GM18507 (cell line): ENCODE data around the gene AURKAIP1.
"Not testable (repeated sequence)": the region's sequence is repeated elsewhere in the genome, so short reads cannot be mapped to it uniquely, and the experiment has no call there.

Experiments used
- DNase-seq: peaks from one replicate; pipeline ENCODE4 v3.0.0; 2011; ENCODE audit warnings: low read depth; ENCODE audit not compliant: insufficient read length; ENCODE audit errors: extremely low spot score
- FAIRE-seq: peaks from 2 replicates; lab custom pipeline; 2011; peaks lifted over from hg19 to GRCh38; lab: Jason Lieb, UNC

Gene AURKAIP1

GRCh38 chr1:1391225-1391624 is 16.2 kb upstream of the AURKAIP1 start:
- DNase-seq (no peak), FAIRE-seq (no peak)

DNA sequence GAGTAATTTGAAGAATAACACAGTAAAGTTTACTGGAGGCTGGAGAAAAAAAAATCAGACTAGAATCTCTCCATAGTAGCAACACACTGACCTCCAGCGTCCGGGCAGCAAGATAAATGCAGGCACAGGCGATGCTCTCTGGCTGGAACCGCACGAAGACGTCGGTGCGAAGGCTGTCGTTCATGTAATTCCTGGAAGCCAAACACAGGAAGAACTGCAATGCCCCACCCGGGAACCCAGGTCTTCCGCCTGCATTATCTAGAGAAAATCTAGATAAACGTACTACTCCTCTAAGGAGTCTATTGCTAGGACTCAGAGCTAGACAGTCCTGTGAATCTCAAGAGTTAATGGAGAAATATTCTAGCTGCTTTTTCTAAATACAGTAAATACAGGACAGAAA is 15.7 kb upstream of the AURKAIP1 start:
- FAIRE-seq (no peak), DNase-seq (no peak)

- DNase-seq = no peak
- FAIRE-seq = no peak
Observed at GRCh38 chr1:1388078-1388472, 13.1 kb upstream of the AURKAIP1 start.

DNA sequence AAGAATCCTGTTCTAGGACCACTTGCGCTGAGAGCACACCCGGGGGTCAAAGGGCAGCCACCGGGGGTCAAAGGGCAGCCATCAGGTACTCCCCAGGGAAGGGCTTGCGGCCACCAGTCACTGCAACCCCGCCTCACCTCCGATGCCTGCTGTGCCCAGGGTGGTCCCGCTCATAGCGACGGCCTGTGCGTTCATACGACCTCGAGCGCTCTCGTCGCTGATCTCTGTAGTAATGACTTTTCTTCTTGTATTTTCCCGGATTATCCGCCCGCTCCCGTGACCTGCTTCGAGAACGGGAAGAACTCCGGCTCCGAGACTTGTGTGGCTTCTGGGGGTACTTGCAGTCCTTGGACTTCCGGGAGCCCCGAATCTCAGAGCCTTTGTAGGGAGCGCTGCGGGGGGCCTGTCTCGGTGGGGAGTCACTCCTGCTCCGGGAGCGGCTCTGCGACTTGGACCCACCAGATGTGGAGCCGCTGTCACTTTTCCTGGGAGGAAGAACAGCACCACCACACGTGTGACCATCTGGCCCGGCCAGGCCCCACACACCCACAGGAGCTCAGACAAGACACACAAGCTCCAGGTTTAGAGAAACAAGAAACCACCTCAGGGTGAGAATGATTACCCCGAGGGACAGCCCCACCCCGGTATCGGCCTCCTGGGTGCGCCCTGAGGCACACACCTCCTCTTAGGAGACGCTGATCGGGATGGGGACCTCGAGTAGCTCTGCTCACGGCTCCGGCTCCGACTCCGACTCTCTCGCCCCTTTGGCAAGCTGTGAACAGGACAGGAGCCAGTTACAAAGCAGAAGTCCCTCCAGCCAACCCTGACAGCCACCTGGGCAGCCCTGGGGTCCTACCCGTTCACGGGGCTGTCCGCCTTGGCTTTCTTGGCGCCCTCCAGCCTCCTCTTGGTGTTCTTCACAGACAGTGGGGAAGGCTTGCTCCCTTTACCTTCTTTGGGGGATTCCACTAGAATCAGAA is 12.4 kb upstream of the AURKAIP1 start:
- FAIRE-seq (no peak), DNase-seq (no peak)

- no peak for DNase-seq
- FAIRE-seq = no peak
Observed at GRCh38 chr1:1385931-1386330, 10.9 kb upstream of the AURKAIP1 start.

- not testable (repeated sequence) for FAIRE-seq, DNase-seq
Observed at GRCh38 chr1:1385339-1385738, 10.3 kb upstream of the AURKAIP1 start.

DNA sequence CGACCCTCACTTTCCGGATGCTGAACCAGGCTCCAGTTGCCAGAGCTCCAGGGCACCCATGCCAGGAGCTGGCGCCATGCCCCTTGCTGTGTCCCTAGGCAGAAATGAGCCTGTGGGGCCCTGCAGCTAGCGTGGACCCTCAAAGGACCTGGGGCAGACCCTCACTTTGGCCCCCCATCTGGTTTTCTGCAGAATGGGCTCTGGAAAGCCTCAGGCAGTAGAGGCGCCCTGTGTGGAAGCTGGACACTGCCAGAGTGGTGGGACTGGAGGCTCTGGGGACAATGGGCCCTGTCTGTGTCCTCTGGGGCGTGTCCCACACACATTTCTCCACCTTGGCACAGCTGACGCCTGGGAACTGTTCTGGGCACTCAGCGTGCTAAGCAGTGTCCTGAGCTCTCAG is 6.3 kb upstream of the AURKAIP1 start:
- FAIRE-seq = no peak
- no peak for DNase-seq

- FAIRE-seq (no peak), DNase-seq (no peak)
Observed at GRCh38 chr1:1380860-1381259, 5.9 kb upstream of the AURKAIP1 start.

DNA sequence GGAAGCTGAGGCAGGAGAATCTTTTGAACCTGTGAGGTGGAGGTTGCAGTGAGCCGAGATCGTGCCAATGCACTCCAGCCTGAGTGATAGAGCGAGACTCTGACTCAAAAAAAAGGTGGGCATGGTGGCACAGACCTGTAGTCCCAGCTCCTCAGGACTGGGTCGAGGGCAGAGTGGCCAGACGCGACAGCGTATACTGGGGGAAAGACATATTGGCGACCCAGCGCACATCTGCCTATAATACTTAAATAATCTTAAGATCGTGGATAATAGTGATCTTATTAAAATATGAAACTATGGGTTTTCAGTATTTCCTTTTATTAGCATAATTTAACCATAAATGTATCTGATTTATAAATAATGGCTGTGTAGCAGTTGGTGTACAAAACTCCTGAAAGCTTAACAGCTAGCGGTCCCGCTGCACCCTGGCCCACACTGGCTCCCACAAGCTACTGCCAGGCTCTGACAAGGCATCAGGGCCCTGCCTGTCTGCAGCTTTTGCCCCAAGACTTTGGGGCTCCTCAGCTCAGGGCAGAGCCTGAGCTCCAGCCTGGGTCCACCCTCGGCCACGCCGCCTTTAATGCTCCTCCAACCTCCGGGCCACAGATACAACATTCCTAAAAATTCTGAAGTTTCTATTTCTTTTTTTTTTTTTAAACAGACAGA is 2.7 kb upstream of the AURKAIP1 start:
- no peak for FAIRE-seq
- no peak for DNase-seq

DNA sequence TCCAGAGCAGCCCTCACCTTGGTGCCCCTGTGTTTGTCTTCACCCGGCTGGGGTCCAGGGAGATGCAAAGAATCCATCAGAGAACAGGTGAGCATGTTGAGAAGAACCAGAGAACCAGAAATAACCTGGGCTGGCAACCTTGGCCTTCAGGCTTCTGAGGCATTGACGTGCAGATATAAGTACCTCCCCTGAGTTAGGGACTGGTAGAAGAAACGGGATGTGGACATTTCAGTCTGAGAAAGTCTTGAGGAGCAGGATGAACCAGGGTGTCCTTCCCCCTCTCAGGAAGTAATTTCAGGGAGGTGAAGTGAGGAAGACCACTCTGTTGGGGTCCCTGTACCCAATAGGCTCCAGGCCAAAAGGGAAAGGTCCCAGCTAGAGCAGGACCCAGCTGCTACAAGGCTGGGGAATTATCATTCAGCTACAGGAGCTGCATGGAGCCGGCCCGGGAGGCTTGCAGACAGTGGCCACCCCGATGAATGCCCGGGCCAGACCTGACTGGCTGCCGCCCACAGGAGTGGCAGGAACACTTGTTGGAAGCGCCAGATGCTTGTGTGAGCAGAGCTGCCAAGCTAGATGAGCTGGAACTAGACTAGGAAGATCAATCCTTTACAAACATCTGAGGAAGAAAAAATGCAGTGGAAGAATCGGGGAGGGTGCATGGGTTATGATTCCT is 1.7 kb upstream of the AURKAIP1 start:
- DNase-seq = no peak
- no peak for FAIRE-seq

DNA sequence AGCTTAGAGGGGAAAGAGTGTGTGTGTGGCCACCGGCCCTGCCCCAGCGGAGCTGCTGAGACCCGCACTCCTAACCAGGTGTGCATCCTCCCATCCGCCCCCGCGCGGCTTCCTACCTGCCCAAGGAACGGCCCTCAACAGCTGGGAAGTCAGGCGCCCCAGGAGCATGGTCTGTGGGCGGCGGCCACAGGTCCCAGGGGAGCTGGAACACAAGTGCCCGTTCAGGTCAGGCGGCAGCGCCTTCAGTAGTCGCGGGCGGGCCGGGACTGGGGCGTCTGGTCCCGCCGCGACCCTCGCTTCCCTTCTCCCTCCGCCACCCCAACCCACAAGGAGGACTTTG is 448 bp downstream of the AURKAIP1 start:
- no peak for FAIRE-seq

GRCh38 chr1:1373815-1374588 is 1.0 kb downstream of the AURKAIP1 start:
- DNase-seq = no peak
- FAIRE-seq = no peak

More for the DNA sequence above, 448 bp downstream of the AURKAIP1 start:
- no peak for DNase-seq

GRCh38 chr1:1373051-1373814 is 1.8 kb downstream of the AURKAIP1 start:
- DNase-seq (no peak), FAIRE-seq (no peak)

DNA sequence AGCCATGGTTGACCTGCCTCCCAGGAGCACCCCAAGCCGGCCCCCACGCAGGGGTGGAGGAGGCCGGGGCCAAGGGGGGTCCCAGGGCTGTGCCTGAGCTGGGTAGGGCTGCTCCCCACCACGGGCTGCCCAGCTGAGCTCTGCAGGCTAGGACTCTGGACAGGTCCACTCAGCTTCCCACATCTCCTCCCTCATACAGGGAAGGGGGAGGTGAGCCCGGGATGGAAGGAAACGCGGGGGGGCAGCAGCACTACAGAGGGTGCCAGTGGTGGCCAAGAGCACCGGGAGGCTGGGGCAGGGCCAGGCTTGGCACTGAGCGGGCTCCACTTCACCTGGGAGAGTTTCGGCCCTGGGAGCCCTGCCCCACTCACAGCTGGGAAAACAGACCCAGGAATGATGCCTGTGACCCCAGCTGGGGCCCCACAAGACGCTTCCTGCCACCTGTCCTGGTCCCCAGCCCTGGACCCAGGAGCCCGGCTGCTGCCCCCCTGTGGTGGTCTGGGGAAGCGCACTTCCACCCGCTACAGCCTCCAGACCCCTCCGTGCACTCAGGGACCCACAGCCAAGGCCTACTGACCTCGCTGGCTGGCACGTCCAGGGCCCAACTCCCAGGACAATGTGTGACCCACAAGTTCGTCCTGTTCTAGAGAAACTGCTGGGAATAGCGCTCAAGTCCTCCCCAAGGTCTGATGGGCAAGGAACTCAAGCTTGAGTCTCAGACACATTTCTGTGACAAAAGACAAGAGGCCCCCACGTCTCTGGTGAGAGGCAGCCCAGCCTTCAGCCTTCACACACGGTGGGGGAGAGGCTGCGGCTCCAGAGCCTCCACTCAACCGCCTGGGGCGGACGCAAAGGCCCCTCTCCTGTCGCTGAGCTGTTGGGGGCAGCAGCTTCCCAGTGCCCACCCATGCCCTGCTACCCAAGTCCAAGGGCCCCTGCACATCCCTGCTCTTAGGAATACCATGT is 3.0 kb downstream of the AURKAIP1 start:
- DNase-seq = peak; percentile 68
- peak; percentile 9 for FAIRE-seq

DNA sequence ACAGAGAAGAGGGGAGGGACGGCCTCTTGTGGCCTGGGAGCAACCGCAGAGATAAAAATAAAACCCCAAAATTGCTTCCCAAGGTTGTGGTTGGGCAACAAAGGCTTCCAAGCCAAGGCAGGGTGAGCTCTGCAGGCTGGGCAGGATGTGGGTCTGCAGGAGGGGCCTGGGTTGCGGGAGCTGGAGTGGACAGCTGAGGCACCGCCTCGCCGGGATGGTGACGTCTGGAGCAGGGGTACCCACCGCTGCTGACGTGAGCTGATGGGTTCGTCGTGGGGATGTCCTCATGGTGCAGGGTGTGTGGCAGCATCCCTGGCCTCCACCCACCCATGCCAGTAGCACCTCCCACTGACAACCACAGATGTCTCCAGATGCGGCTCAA is 3.7 kb downstream of the AURKAIP1 start:
- DNase-seq (no peak), FAIRE-seq (no peak)

DNA sequence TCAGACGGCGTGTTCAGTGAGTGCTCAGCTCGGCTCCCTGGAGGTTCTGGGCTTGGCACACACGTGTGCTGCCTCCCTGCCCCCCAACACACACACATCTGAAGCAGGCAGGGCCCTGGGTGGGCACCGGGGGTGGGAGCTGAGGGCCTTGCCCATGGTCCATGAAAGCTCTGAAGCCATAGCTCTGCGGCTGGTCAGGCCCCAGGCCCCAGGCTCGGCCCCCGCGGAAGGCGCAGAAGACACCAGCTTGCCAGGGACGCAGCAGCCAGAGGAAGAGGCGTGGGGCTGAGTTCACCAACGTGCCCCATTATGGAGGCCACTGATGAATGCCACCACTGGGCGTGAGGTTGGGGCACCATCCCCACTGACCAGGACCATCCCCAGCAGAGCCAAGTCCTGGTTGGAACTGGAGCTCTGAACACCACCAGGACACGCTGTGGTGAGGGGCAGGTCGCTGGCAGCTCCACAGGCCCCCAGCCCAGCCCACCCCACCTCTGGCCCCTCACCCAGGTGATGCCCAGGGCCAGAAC is 4.2 kb downstream of the AURKAIP1 start:
- DNase-seq = no peak
- no peak for FAIRE-seq

GRCh38 chr1:1370094-1370493 is 4.9 kb downstream of the AURKAIP1 start:
- not testable (repeated sequence) for FAIRE-seq, DNase-seq

DNA sequence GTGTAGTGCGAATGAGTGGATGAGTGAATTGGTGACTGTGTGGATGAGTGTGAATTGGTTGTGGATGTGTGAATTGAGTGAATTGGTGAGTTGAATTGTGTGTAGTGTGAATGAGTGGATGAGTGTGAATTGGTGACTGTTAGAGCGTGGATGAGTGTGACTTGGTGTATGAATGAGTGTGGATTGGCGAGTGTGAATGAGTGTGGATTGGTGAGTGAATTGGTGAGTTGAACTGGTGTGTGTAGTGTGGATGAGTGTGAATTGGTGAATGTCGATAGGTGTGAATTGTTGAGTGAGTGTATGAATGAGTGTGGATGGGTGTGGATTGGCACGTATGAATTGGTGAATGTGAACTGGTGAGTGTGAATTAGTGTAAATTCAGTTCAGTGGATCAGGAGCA is 7.7 kb downstream of the AURKAIP1 start:
- no peak for DNase-seq
- no peak for FAIRE-seq
